NCI-H774 (cell line): ENCODE data around the gene ABHD5.

Experiments used
- DNase-seq: peaks from one replicate; lab custom pipeline; 2025; lab: John Stamatoyannopoulos, UW

ABHD5 gene

GRCh38 chr3:43718296-43718695 is 27.6 kb downstream of the ABHD5 start:
- no peak for DNase-seq

- DNase-seq: no peak
These were observed 32.5 kb downstream of the ABHD5 start for GRCh38 chr3:43723121-43723734.

- no peak for DNase-seq
These were observed 35.8 kb downstream of the ABHD5 start for GRCh38 chr3:43726521-43726920.

GRCh38 chr3:43727930-43728329 is 37.2 kb downstream of the ABHD5 start:
- no peak for DNase-seq

GRCh38 chr3:43728476-43728875 is 37.7 kb downstream of the ABHD5 start:
- DNase-seq: no peak

GRCh38 chr3:43728947-43729346 is 38.2 kb downstream of the ABHD5 start:
- no peak for DNase-seq

GRCh38 chr3:43729707-43730414 is 39.1 kb downstream of the ABHD5 start:
- DNase-seq: no peak

- no peak for DNase-seq
These were observed 42.1 kb downstream of the ABHD5 start for GRCh38 chr3:43732747-43733425.

GRCh38 chr3:43733459-43734384 is 43.0 kb downstream of the ABHD5 start:
- DNase-seq: no peak

GRCh38 chr3:43734685-43735084 is 43.9 kb downstream of the ABHD5 start:
- DNase-seq: no peak

- no peak for DNase-seq
These were observed 44.9 kb downstream of the ABHD5 start for GRCh38 chr3:43735618-43736017.

GRCh38 chr3:43736558-43737440 is 46.1 kb downstream of the ABHD5 start:
- DNase-seq: no peak

GRCh38 chr3:43738305-43738704 is 47.6 kb downstream of the ABHD5 start:
- no peak for DNase-seq

GRCh38 chr3:43742920-43743319 is 52.2 kb downstream of the ABHD5 start:
- DNase-seq: no peak

- DNase-seq: no peak
These were observed 56.9 kb downstream of the ABHD5 start for GRCh38 chr3:43747641-43748040.

- no peak for DNase-seq
These were observed 57.4 kb downstream of the ABHD5 start for GRCh38 chr3:43748179-43748578.

GRCh38 chr3:43748645-43749044 is 57.9 kb downstream of the ABHD5 start:
- no peak for DNase-seq

- no peak for DNase-seq
These were observed 62.2 kb downstream of the ABHD5 start for GRCh38 chr3:43752905-43753304.

- DNase-seq: no peak
These were observed 63.3 kb downstream of the ABHD5 start for GRCh38 chr3:43753741-43754715.
